Common myeloid progenitor, CD34-positive (primary cell): ENCODE data around the gene KCNE3. TPM values are rescaled to one million over a fixed set of nuclear protein-coding genes. Genes with fewer than 3 reads are reported as not detected.

Experiments used
- CTCF ChIA-PET: fragments of 350-600 bp; sonication (Branson Sonifier 250); formaldehyde crosslinking; loops from one replicate; lab custom pipeline; 2021; ENCODE audit warnings: antibody characterized with exemption; lab: Charles Lee
- POLR2A ChIA-PET: fragments of 350-600 bp; sonication (Branson Sonifier 250); formaldehyde crosslinking; loops from one replicate; lab custom pipeline; 2021; ENCODE audit warnings: antibody characterized with exemption; lab: Charles Lee
- DNase-seq, 3 donors: peaks; one replicate each; pipeline versions ENCODE4 v3.0.0 to v3.0.0-alpha.2; 2013
- H3K27ac ChIP-seq, 2 experiments: 1 replicate in 1 of 2; 2 replicates in 1 of 2; pipeline ENCODE4 v1.7.0; 2013; ENCODE audit warnings: inconsistent platforms in 2 of 2, low read length in 2 of 2, mild to moderate bottlenecking in 2 of 2, low read depth in 1 of 2, moderate library complexity in 1 of 2; ENCODE audit not compliant: severe bottlenecking in 2 of 2, insufficient read depth in 1 of 2, poor library complexity in 1 of 2
- H3K27me3 ChIP-seq, 5 experiments: replicated peaks in 2 of 5; 1 replicate in 3 of 5; 2 replicates in 2 of 5; pipeline versions ENCODE4 v1.6.1 to v1.7.0; 2013; ENCODE audit warnings: low read length in 4 of 5, mild to moderate bottlenecking in 2 of 5, moderate library complexity in 2 of 5, inconsistent platforms in 1 of 5; ENCODE audit not compliant: insufficient read depth in 5 of 5, control insufficient read depth in 4 of 5
- H3K36me3 ChIP-seq, 4 experiments: 1 replicate in 2 of 4; 2 replicates in 2 of 4; pipeline versions ENCODE4 v1.6.1 to v1.7.0; 2013; ENCODE audit warnings: low read length in 3 of 4, control low read depth in 1 of 4, mild to moderate bottlenecking in 1 of 4; ENCODE audit not compliant: control insufficient read depth in 4 of 4, insufficient read depth in 4 of 4
- H3K4me1 ChIP-seq, 4 experiments: 1 replicate in 3 of 4; 2 replicates in 1 of 4; pipeline versions ENCODE4 v1.6.1 to v1.7.1; 2013; ENCODE audit warnings: low read length in 3 of 4, mild to moderate bottlenecking in 3 of 4, control low read depth in 1 of 4, inconsistent platforms in 1 of 4, moderate library complexity in 1 of 4; ENCODE audit not compliant: control insufficient read depth in 4 of 4, insufficient read depth in 4 of 4; ENCODE audit errors: control extremely low read depth in 1 of 4
- H3K4me3 ChIP-seq, 7 experiments: 1 replicate in 4 of 7; 2 replicates in 3 of 7; pipeline versions ENCODE4 v1.5.1 to v1.7.0; 2013; ENCODE audit warnings: mild to moderate bottlenecking in 7 of 7, low read length in 6 of 7, moderate library complexity in 6 of 7, inconsistent platforms in 2 of 7, low read depth in 2 of 7, control low read depth in 1 of 7; ENCODE audit not compliant: insufficient read depth in 4 of 7, control insufficient read depth in 1 of 7; ENCODE audit errors: extremely low read depth in 1 of 7
- H3K9me3 ChIP-seq, 5 experiments: 1 replicate in 4 of 5; 2 replicates in 1 of 5; pipeline versions ENCODE4 v1.6.1 to v1.7.1; 2013; ENCODE audit warnings: low read length in 4 of 5, mild to moderate bottlenecking in 2 of 5, inconsistent platforms in 1 of 5, low read depth in 1 of 5, moderate library complexity in 1 of 5; ENCODE audit not compliant: control insufficient read depth in 4 of 5, insufficient read depth in 2 of 5; ENCODE audit errors: control extremely low read depth in 1 of 5
- WGBS: methylation state at CpG from one replicate; pipeline ENCODE4 v1.1.5; 2013; ENCODE audit not compliant: insufficient coverage; 5-methylcytosine and 5-hydroxymethylcytosine counted together
- polyA plus RNA-seq: library from polyadenylated mRNA; unstranded; fragments of 120-200 nt; gene quantifications from one replicate; pipeline ENCODE4 v1.2.1, GENCODE V29; 2013

The KCNE3 gene, protein sequence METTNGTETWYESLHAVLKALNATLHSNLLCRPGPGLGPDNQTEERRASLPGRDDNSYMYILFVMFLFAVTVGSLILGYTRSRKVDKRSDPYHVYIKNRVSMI
- polyA plus RNA-seq = 7.1 TPM

DNA sequence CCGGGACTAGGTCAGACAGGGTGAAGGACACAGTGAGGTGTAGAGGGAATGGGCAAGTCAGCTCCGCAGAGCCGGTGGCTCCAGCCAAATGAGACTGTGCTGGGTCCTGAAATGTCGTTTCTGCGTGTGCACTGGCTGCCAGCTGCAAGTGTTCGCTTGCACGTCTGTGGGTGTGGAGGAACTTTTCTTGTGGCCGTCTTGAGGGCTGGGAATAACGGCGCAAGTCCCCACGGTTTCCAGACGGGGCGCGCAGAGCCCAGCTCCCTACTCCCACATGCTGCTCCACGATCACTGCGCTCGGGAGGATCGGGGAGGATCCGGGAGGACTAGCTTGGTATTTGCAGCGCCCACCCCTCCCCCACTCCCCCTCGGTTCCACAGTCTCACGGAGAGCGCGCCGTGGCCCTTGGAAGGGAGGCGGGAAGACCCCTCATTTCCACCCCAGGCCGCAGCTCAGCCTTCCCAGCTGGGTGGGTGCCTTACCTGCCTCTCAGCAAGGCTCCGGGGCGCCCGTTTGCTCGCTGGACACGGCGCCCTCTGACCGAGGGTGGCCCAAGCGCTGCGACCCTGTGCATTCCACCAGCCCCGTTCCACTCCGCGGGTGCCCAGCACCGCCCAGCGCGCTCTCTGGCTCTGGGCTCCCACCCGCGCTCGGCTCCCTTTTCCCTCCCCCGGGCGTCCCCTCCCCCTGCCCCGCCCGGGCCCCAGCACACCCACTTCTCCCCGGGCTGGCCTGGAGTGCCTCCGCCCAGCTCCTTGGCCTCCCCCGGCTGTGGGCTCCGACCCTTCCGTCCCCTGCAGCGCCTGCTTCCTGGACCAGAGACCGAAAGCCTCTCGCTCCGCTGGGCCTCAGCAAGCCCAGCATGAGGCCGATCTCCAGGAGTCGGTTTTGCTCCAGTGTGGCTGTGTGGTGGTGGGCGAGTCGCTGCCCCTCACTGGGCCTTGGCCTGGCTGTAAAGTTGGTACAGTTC lies at the start of gene KCNE3:
Gene KCNE3 (minus strand): TSS at position 634 of the 970 bp plus-strand sequence. CDS start 9,986 bp downstream, outside the sequence.
- no peak within 1 kb of the TSS for H3K27ac ChIP-seq

DNA sequence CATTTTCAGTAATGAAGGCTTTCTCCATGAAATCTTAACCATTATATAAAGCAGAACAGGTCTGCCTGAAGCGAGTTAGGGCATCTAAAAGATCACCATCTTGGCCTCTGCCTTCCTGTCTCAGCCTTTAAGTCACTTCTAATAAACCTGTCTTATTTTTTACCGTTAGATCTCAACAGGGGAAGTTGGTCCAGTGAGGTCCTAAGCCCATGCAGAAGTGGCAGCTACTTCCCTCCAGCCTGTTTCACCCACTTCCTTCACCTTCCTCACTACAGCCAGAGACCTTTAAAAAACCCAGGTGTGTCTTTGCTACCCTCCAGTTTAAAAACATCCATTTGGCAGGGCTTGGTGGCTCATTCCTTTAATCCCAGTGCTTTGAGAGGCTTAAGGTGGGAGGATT lies 40.2 kb upstream of the KCNE3 start:
- Histone ChIP-seq H3K36me3 (no peaks in the 10 kb centered on the region), H3K9me3 (peaks cover 0 to 3% (median 3%) of the 10 kb centered on the region in 5 experiments), H3K27me3 (no peaks in the 10 kb centered on the region), H3K4me3 (no peak overlapping the region), H3K27ac (no peak overlapping the region), H3K4me1 (peaks cover 0 to 6% (median 2%) of the 10 kb centered on the region in 4 experiments)
- ChIA-PET CTCF (interaction anchor here (1.0 kb wide), 1 partner anchor 14 kb away, joined by 3 read pairs; the partner anchor contains the start of gene LIPT2), POLR2A (no interaction called here)
- DNase-seq = peak in 2 of 3 donors; percentile 28 to 37
- WGBS = 14% methylated on average over 2 of the region's 2 CpGs

More for the DNA sequence above, at the start of gene KCNE3:
- peaks cover 6 to 32% (median 18%) of the 10 kb centered on the region in 4 experiments for H3K4me1 ChIP-seq
- peak within 1 kb of the TSS; percentile 8 to 83 (median 61) for H3K4me3 ChIP-seq
- no peaks in the 10 kb centered on the region for H3K9me3 ChIP-seq
- 8% methylated on average over 34 of the region's 62 CpGs for WGBS
- POLR2A ChIA-PET = interaction anchor here (0.6 kb wide), 1 partner anchor 31 kb away, joined by 4 read pairs; no protein-coding TSS in a partner anchor
- CTCF ChIA-PET = interaction anchor here (0.9 to 1.3 kb wide), 2 partner anchors 12 to 57 kb away, joined by 3 read pairs; no protein-coding TSS in a partner anchor
- peaks cover 0 to 2% (median 0%) of the 10 kb centered on the region in 5 experiments for H3K27me3 ChIP-seq
- no peaks in the 10 kb centered on the region for H3K36me3 ChIP-seq
- DNase-seq = peak in 1 of 3 donors; percentile 31

DNA sequence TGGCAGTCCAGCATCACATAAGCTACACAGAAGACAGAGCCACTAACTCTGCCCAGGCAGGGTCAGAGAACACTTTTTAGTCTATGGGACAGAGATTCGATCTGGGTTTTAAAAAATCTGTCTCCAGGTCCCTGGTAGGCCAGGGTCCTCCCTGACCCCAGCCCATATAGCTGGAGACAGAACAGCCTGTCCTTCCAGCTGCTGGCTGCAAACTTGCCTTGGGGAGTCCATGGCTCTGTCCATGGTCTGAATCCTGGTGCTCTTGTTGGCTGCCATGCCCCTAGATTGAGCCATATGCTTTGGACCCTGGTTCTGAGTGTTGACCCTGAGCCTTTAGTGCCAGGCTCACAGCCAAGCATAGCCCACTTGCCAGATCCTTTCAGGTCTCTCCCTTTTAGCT lies 39.5 kb upstream of the KCNE3 start:
- H3K4me1 ChIP-seq = peaks cover 0 to 6% (median 2%) of the 10 kb centered on the region in 4 experiments
- no peak for DNase-seq
- CTCF ChIA-PET = no interaction called here
- H3K36me3 ChIP-seq = no peaks in the 10 kb centered on the region
- POLR2A ChIA-PET = no interaction called here
- H3K4me3 ChIP-seq = no peak overlapping the region
- no peaks in the 10 kb centered on the region for H3K27me3 ChIP-seq
- H3K27ac ChIP-seq = no peak overlapping the region
- peaks cover 0 to 10% (median 4%) of the 10 kb centered on the region in 5 experiments for H3K9me3 ChIP-seq
- 100% methylated on average over 1 of the region's 1 CpG for WGBS

DNA sequence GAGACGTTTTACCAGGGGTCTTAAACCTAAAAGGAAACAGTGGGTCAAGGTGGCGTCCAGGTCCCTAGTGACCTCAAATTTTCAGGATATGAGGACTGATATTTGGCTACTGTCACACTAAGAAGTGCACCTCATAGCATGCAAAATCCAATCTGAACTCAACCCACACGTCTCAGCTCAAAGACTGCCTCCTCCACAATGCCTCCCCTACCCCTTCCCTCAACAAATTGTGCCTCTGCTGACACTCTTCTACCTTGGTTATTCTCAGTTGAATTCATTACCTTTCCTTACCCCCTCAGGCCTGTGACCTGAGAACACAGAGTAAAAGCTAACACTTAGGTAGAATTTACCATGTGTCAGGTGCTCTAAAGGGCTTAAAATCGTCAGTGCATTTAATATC lies 38.6 kb upstream of the KCNE3 start:
- no peaks in the 10 kb centered on the region for H3K36me3 ChIP-seq
- peaks cover 0 to 6% (median 2%) of the 10 kb centered on the region in 4 experiments for H3K4me1 ChIP-seq
- H3K9me3 ChIP-seq = peaks cover 0 to 12% (median 4%) of the 10 kb centered on the region in 5 experiments
- no peak overlapping the region for H3K4me3 ChIP-seq
- no peak overlapping the region for H3K27ac ChIP-seq
- DNase-seq = no peak
- CTCF ChIA-PET = no interaction called here
- POLR2A ChIA-PET = no interaction called here
- 97% methylated on average over 4 of the region's 4 CpGs for whole genome bisulfite sequencing
- H3K27me3 ChIP-seq = no peaks in the 10 kb centered on the region

DNA sequence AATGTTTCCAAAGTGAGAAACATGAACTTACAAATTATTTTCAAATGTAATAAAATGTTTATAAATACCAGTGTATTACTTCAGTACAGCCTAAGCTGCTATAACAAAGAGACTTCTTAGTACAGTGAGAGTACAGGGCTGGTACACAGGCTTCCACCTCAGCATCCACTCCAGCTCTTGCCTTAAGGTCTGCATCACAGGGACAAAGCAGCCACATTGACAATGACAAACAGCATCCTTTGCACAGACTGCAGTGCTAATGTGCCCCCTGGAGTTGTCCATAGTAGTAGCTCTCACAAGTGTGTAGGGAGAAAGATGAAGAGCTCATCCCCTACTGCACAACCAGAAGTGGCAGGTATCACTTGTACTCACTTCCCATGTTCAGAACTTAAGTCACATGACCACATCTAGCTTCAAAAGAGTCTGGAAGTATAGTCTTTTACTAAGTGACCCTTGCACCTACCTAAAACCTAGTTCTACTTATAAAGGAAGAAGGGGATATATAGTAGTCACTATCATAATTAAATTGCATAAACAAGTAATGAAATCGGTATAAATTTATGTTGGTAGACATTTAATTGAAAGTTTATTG lies 36.8 kb upstream of the KCNE3 start:
- Histone ChIP-seq H3K4me3 (no peak overlapping the region), H3K9me3 (peaks cover 0 to 15% (median 4%) of the 10 kb centered on the region in 5 experiments), H3K27ac (no peak overlapping the region), H3K36me3 (no peaks in the 10 kb centered on the region), H3K4me1 (peaks cover 0 to 6% (median 2%) of the 10 kb centered on the region in 4 experiments), H3K27me3 (no peaks in the 10 kb centered on the region)
- no peak for DNase-seq
- WGBS = no CpG with 5 or more reads among the region's 1 CpG
- CTCF ChIA-PET = interaction anchor here (0.6 to 1.3 kb wide), 2 partner anchors 42 to 51 kb away, joined by 3 read pairs; no protein-coding TSS in a partner anchor
- POLR2A ChIA-PET = no interaction called here

DNA sequence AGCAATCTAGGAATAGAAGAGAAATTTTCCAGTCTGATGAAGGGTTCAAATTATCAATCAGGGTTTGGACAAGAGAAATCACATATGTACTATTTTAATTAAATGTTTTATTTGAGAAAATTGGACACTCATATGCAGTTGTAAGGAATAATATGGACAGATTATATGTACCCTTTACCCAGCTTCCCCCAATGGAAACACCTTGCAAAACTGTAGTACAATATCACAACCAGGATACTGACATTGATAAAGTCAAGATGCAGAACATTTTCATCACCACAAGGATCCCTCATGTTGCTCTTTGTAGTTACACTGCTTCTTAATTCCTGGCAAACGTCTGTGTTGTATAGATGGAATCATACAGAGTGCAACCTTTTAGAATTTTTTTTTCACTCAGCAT lies 27.6 kb upstream of the KCNE3 start:
- POLR2A ChIA-PET = no interaction called here
- Histone ChIP-seq H3K4me3 (no peak overlapping the region), H3K36me3 (peaks cover 0 to 7% (median 2%) of the 10 kb centered on the region in 4 experiments)

More for the DNA sequence above, 27.6 kb upstream of the KCNE3 start:
- peaks cover 5 to 13% (median 10%) of the 10 kb centered on the region in 4 experiments for H3K4me1 ChIP-seq
- no CpG with 5 or more reads among the region's 1 CpG for WGBS
- no peaks in the 10 kb centered on the region for H3K27me3 ChIP-seq
- H3K27ac ChIP-seq = no peak overlapping the region
- peaks cover 0 to 12% (median 0%) of the 10 kb centered on the region in 5 experiments for H3K9me3 ChIP-seq
- DNase-seq = no peak
- CTCF ChIA-PET = no interaction called here
